ENCODE measurements around the gene HIGD2A. TPM values are rescaled to one million over a fixed set of nuclear protein-coding genes. Genes with fewer than 3 reads are reported as not detected.

HIGD2A gene
- total and polyA plus RNA-seq, 2 of the 13 experiments (the other 11 are each of a cell fraction or from before 2014, with no cell fraction given), result 89.2 to 146 TPM

DNA sequence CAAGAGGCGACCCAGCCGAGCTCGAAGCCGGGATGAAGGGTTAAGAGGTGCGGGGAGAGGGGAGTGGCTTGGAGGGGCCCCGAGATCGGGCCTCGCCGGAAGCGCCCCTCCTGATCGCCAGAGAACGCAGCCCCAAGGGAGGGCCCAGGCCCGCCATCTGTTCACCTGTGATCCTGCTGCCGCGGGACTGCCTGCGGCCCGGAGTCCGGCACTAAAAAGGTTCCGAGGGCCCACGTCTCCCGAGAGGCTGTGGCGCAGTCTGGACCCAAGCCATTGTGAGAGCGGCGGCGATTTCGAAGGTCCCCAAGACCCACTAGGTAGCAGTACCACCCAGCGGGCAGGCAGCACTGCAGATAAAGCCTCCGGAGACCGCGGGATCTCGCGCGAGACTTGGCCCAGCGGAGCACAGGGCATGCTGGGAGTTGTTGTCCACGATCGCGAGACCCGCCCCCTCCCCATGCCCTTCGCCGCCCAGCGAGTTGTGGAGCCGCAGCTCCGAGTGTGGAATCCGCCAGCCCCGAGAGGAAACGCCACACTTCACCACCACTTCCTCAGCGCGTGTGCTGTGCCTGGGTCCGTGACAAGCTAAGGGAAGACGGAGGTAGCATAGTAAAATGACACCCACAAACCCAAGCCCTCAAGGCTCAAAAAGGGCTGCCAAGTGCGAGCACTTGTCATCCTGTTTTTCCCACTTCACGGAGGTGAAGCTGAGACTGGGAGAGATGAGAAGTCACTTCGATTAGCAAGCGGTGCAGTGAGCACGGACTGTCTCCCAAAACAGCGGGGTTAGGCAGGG is 26.9 kb upstream of the HIGD2A start, which contains the start of gene KIAA1191 (continued):
- peak; percentile 93 for TF ChIP-seq YEATS2 (CRISPR knock-in tag; IDR thresholded peaks at IDR 0.05; ENCODE audit: borderline replicate concordance)
- 0 out of 4 replicates have a peak, but pooled peaks of 1 of the 2 experiments have one; percentile 18 for TF ChIP-seq REST (IDR thresholded peaks at IDR 0.05; ENCODE audit: borderline replicate concordance in 1 of 2, low read depth in 1 of 2, low read length in 2 of 2)
- TF ChIP-seq, protein P1, sequence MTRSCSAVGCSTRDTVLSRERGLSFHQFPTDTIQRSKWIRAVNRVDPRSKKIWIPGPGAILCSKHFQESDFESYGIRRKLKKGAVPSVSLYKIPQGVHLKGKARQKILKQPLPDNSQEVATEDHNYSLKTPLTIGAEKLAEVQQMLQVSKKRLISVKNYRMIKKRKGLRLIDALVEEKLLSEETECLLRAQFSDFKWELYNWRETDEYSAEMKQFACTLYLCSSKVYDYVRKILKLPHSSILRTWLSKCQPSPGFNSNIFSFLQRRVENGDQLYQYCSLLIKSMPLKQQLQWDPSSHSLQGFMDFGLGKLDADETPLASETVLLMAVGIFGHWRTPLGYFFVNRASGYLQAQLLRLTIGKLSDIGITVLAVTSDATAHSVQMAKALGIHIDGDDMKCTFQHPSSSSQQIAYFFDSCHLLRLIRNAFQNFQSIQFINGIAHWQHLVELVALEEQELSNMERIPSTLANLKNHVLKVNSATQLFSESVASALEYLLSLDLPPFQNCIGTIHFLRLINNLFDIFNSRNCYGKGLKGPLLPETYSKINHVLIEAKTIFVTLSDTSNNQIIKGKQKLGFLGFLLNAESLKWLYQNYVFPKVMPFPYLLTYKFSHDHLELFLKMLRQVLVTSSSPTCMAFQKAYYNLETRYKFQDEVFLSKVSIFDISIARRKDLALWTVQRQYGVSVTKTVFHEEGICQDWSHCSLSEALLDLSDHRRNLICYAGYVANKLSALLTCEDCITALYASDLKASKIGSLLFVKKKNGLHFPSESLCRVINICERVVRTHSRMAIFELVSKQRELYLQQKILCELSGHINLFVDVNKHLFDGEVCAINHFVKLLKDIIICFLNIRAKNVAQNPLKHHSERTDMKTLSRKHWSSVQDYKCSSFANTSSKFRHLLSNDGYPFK (CRISPR knock-in tag; IDR thresholded peaks at IDR 0.05; ENCODE audit: borderline replicate concordance), result peak; percentile 92; the same call in 1 of the 2 replicates
- no peak for TF ChIP-seq GFI1 (CRISPR knock-in tag; IDR thresholded peaks at IDR 0.05; ENCODE audit: borderline replicate concordance)
- TF ChIP-seq PLSCR1 (CRISPR knock-in tag; IDR thresholded peaks at IDR 0.05; ENCODE audit: borderline replicate concordance), result no peak
- no peak; a peak in 1 of 4 replicates for TF ChIP-seq NR2F1 (CRISPR knock-in tag; IDR thresholded peaks at IDR 0.05)
- peak; percentile 52; the same call in 1 of the 2 replicates for TF ChIP-seq HOXD1 (CRISPR knock-in tag; IDR thresholded peaks at IDR 0.05)
- no peak for TF ChIP-seq LCORL (IDR thresholded peaks at IDR 0.05)
- TF ChIP-seq LCORL (CRISPR knock-in tag; IDR thresholded peaks at IDR 0.05), result peak; percentile 67
- no peak for TF ChIP-seq IRF1 (CRISPR knock-in tag; IDR thresholded peaks at IDR 0.05; ENCODE audit: low read depth)
- TF ChIP-seq ZNF18 (CRISPR knock-in tag; IDR thresholded peaks at IDR 0.05; ENCODE audit: insufficient replicate concordance), result peak; percentile 19
- no peak for TF ChIP-seq ZNF644 (CRISPR knock-in tag; IDR thresholded peaks at IDR 0.05; ENCODE audit: low read depth)
- TF ChIP-seq ZNF337 (CRISPR knock-in tag; IDR thresholded peaks at IDR 0.05; ENCODE audit: borderline replicate concordance, low read depth), result no peak
- no peak for TF ChIP-seq TOPORS (CRISPR knock-in tag; IDR thresholded peaks at IDR 0.05)
- TF ChIP-seq MED8 (CRISPR knock-in tag; IDR thresholded peaks at IDR 0.05; ENCODE audit: insufficient replicate concordance), result no peak
- TF ChIP-seq, protein P2, sequence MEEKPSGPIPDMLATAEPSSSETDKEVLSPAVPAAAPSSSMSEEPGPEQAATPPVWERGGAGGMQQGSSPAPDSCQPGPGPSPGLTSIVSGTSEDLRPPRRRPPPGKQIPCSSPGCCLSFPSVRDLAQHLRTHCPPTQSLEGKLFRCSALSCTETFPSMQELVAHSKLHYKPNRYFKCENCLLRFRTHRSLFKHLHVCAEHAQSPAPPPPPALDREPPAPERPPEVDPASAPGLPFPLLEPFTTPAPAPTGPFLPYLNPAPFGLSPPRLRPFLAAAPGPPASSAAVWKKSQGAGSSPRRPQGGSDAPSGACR (CRISPR knock-in tag; IDR thresholded peaks at IDR 0.05), result no peak; the same call in 1 of the 2 replicates

Measured in HepG2 (cell line).